Psoas muscle (tissue), 8 donors: Measurements from ENCODE around the gene RAB33B. TPM values are rescaled to one million over a fixed set of nuclear protein-coding genes. Genes with fewer than 3 reads are reported as not detected.
"Not testable (repeated sequence)": the region's sequence is repeated elsewhere in the genome, so short reads cannot be mapped to it uniquely, and the experiment has no call there.

Experiments
- ATAC-seq, 4 donors: fragments of 200-7000 bp; cut with Tn5 transposase; one replicate each; pipeline ENCODE4 v1.9.1; 2020; ENCODE audit warnings: moderate library complexity in 3 of 4, mild to moderate bottlenecking in 2 of 4
- DNase-seq, 2 donors: peaks; one replicate each; pipeline ENCODE4 v3.0.0-alpha.2; 2020
- H3K27ac ChIP-seq: fragments of 200-600 bp; one replicate; pipeline ENCODE4 v1.8.0; 2022
- H3K27me3 ChIP-seq, 3 donors: fragments of 200-600 bp in 1 of 3; one replicate each; pipeline versions ENCODE4 v1.6.1 to v1.8.0; 2013 to 2022; ENCODE audit warnings: low read length in 2 of 3, mild to moderate bottlenecking in 2 of 3, moderate library complexity in 1 of 3; ENCODE audit not compliant: insufficient read depth in 3 of 3
- H3K36me3 ChIP-seq, 2 donors: fragments of 200-600 bp in 1 of 2; one replicate each; pipeline versions ENCODE4 v1.6.1 to v1.8.0; 2013 to 2022; ENCODE audit warnings: low read depth in 1 of 2, mild to moderate bottlenecking in 1 of 2, moderate library complexity in 1 of 2; ENCODE audit not compliant: insufficient read depth in 1 of 2
- H3K4me1 ChIP-seq: fragments of 200-600 bp; one replicate; pipeline ENCODE4 v1.8.0; 2022
- H3K4me3 ChIP-seq: fragments of 200-600 bp; one replicate; pipeline ENCODE4 v1.8.0; 2022; ENCODE audit warnings: mild to moderate bottlenecking
- H3K9me3 ChIP-seq: fragments of 200-600 bp; one replicate; pipeline ENCODE4 v1.8.0; 2022
- CTCF ChIP-seq: fragments of 200-600 bp; IDR thresholded peaks from one replicate; pipeline ENCODE4 v1.8.0; 2022; ENCODE audit warnings: antibody characterized with exemption
- WGBS, 3 donors: extraction: QIAGEN DNeasy Blood & Tissue Kit; methylation state at CpG; one replicate each; pipeline versions ENCODE4 v1.1.6 to v1.1.7; 2013; 5-methylcytosine and 5-hydroxymethylcytosine counted together
- intact Hi-C, 2 donors: fragments of 100-400 bp; cut with DNase I; formaldehyde crosslinking; loops; one replicate each; pipeline versions ENCODE4 v1.11.0 to v1.14.2; 2022
- polyA plus RNA-seq, 3 donors: library from polyadenylated mRNA; stranded (reverse); fragments of 200-250 nt; gene quantifications; one replicate each; pipeline ENCODE4 v1.2.3, GENCODE V29; 2013
- total RNA-seq, 4 donors: library from RNA; stranded (reverse); fragmentation: NEBNext Ultra II Directional in 2 of 4; extraction: Animal tissue kit (Norgen Biotek cat#: 25700) in 2 of 4; gene quantifications; one replicate each; pipeline versions ENCODE4 v1.2.1 to v1.2.4, GENCODE V29; 2021 to 2023
- donor health status: healthy with polysubstance abuse.
- donor health status: DM: no; HTN: no; CAD: no; lungs with moderate emphysema.
- donor health status: Bipolar disorder and iron deficiency.
- donor health status: healthy.
- donor health status: DM: yes; HTN: yes; CAD: no.
- donor health status: DM: no; HTN: no; CAD: no.
- donor health status: DM: no; HTN: no; CAD: no.
- donor health status: DM: yes; HTN: yes; CAD: no.

Gene RAB33B
- total and polyA plus RNA-seq, 7 donors, result 1.3 to 4.0 (median 3.4) TPM

- no peaks in the 10 kb centered on the region for H3K4me1 ChIP-seq
- DNase-seq, result no peak
- ATAC-seq, result no peak
- TF ChIP-seq CTCF, result no peak
- 62 to 74% (median 66%) methylated on average over 4 of the region's 4 CpGs for WGBS, 3 donors
- no peak overlapping the region for H3K27ac ChIP-seq
- H3K9me3 ChIP-seq, result peaks cover 8% of the 10 kb centered on the region
- intact Hi-C loops, result no loop called here
- no peak overlapping the region for H3K4me3 ChIP-seq
- H3K36me3 ChIP-seq, result peaks cover 0 to 3% of the 10 kb centered on the region in 2 donors
- H3K27me3 ChIP-seq, result no peaks in the 10 kb centered on the region
Observed at GRCh38 chr4:139441029-139441428, 12.9 kb upstream of the RAB33B start.

GRCh38 chr4:139443661-139444060 is 10.3 kb upstream of the RAB33B start:
- TF ChIP-seq CTCF, result no peak
- Histone ChIP-seq H3K27ac (no peak overlapping the region), H3K36me3 (no peaks in the 10 kb centered on the region), H3K27me3 (no peaks in the 10 kb centered on the region), H3K4me1 (no peaks in the 10 kb centered on the region), H3K4me3 (no peak overlapping the region), H3K9me3 (no peaks in the 10 kb centered on the region)
- DNase-seq, result no peak
- intact Hi-C loops, result no loop called here
- no peak for ATAC-seq
- 94 to 95% (median 95%) methylated on average over 7 of the region's 7 CpGs for WGBS, 3 donors

GRCh38 chr4:139444881-139445280 is 9.0 kb upstream of the RAB33B start:
- H3K27me3 ChIP-seq, H3K27ac ChIP-seq, H3K9me3 ChIP-seq, intact Hi-C loops, H3K36me3 ChIP-seq, H3K4me3 ChIP-seq, H3K4me1 ChIP-seq, DNase-seq, ATAC-seq: not testable (repeated sequence)
- 57 to 66% (median 59%) methylated on average over 3 of the region's 3 CpGs for WGBS, 3 donors

- H3K36me3 ChIP-seq, DNase-seq, intact Hi-C loops, H3K9me3 ChIP-seq, H3K27me3 ChIP-seq, H3K4me1 ChIP-seq, H3K27ac ChIP-seq, H3K4me3 ChIP-seq, ATAC-seq: not testable (repeated sequence)
- 92 to 98% (median 95%) methylated on average over 4 of the region's 4 CpGs for WGBS, 3 donors
Observed at GRCh38 chr4:139447078-139447477, 6.8 kb upstream of the RAB33B start.

GRCh38 chr4:139450586-139450985 is 3.3 kb upstream of the RAB33B start:
- intact Hi-C loops, result no loop called here

More at GRCh38 chr4:139450586-139450985, 3.3 kb upstream of the RAB33B start:
- H3K4me1 ChIP-seq, result peaks cover 13% of the 10 kb centered on the region
- DNase-seq (no peak), ATAC-seq (no peak)
- WGBS, 3 donors, result 92 to 95% (median 93%) methylated on average over 2 of the region's 2 CpGs
- no peak for TF ChIP-seq CTCF
- H3K27ac ChIP-seq, result no peak overlapping the region
- no peaks in the 10 kb centered on the region for H3K9me3 ChIP-seq
- H3K4me3 ChIP-seq, result no peak overlapping the region
- H3K36me3 ChIP-seq, result no peaks in the 10 kb centered on the region
- H3K27me3 ChIP-seq, result no peaks in the 10 kb centered on the region
